ENCODE results near the gene TOM1L2.

TOM1L2 gene

DNA sequence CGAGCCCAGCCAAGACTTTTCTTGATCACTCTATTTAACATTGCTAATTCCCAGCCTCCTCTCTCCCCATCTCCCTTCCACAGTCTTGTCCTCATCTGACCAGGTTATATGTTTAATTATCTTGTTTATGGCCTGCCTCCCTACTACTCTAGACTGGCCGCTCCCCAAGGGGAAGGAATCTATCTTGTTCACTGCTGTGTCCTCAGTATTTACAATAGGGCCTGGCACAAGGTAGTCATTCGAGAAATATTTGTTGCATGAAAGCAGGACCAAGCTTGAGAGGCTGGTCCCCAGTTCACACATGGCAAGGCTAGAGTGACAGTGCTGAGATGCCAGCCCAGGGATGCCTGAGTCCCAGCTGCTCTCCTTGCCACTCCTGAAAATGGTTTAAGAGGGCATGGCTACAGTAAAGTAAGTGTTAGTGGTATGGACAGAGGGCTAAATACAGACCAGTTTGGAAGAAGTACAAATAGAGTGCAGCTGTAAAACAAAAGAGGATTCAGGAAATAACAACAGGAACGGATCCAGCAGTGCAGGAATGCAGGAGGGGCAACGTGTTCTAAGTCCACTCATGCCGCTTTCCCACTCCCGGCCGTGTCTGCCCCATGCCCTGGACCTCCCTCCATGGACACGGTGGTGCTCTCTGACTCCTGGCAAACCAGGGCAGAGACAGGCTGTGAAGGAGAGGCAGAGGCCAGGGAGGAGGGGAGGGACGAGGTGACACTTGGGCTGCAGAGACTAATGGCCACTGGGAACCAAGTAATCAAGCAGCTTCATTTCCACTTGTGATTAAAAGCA lies 65.6 kb downstream of the TOM1L2 start:
- Histone ChIP-seq H3K27ac (ENCODE audit: low read depth, low read length) (no peak overlapping the region), H3K9ac (ENCODE audit: low read depth in 1 of 2, low read length in 2 of 2) (no peak overlapping the region), H3K4me3 (ENCODE audit: low read depth in 1 of 2, low read length in 2 of 2) (no peak overlapping the region), H3K27me3 (ENCODE audit: control insufficient read depth in 1 of 2, insufficient read depth in 2 of 2, low read length in 2 of 2) (no peaks in the 10 kb centered on the region), H3K36me3 (ENCODE audit: control insufficient read depth in 1 of 2, insufficient read depth in 2 of 2, low read length in 2 of 2) (peaks cover 2 to 12% of the 10 kb centered on the region in 2 donors), H3K4me1 (ENCODE audit: control insufficient read depth in 1 of 2, insufficient read depth in 2 of 2, low read length in 2 of 2) (peaks cover 0 to under 1% of the 10 kb centered on the region in 2 donors), H3K9me3 (ENCODE audit: control insufficient read depth in 1 of 2, low read length in 2 of 2) (no peaks in the 10 kb centered on the region)

GRCh38 chr17:17905036-17905320 lies 67.2 kb downstream of the TOM1L2 start:
- H3K27me3 ChIP-seq (ENCODE audit: control insufficient read depth in 1 of 2, insufficient read depth in 2 of 2, low read length in 2 of 2) = no peaks in the 10 kb centered on the region
- H3K9me3 ChIP-seq (ENCODE audit: control insufficient read depth in 1 of 2, low read length in 2 of 2) = no peaks in the 10 kb centered on the region
- no peak overlapping the region for H3K27ac ChIP-seq (ENCODE audit: low read depth, low read length)
- H3K36me3 ChIP-seq (ENCODE audit: control insufficient read depth in 1 of 2, insufficient read depth in 2 of 2, low read length in 2 of 2) = peaks cover 0 to 12% of the 10 kb centered on the region in 2 donors
- no peak overlapping the region for H3K4me3 ChIP-seq (ENCODE audit: low read depth in 1 of 2, low read length in 2 of 2)
- no peak overlapping the region for H3K9ac ChIP-seq (ENCODE audit: low read depth in 1 of 2, low read length in 2 of 2)
- peaks cover 13 to 16% of the 10 kb centered on the region in 2 donors for H3K4me1 ChIP-seq (ENCODE audit: control insufficient read depth in 1 of 2, insufficient read depth in 2 of 2, low read length in 2 of 2)

- Histone ChIP-seq H3K9me3 (ENCODE audit: control insufficient read depth in 1 of 2, low read length in 2 of 2) (no peaks in the 10 kb centered on the region), H3K4me1 (ENCODE audit: control insufficient read depth in 1 of 2, insufficient read depth in 2 of 2, low read length in 2 of 2) (peaks cover 13 to 16% of the 10 kb centered on the region in 2 donors), H3K36me3 (ENCODE audit: control insufficient read depth in 1 of 2, insufficient read depth in 2 of 2, low read length in 2 of 2) (peaks cover 0 to 12% of the 10 kb centered on the region in 2 donors), H3K4me3 (ENCODE audit: low read depth in 1 of 2, low read length in 2 of 2) (no peak overlapping the region), H3K9ac (ENCODE audit: low read depth in 1 of 2, low read length in 2 of 2) (no peak overlapping the region), H3K27ac (ENCODE audit: low read depth, low read length) (no peak overlapping the region), H3K27me3 (ENCODE audit: control insufficient read depth in 1 of 2, insufficient read depth in 2 of 2, low read length in 2 of 2) (no peaks in the 10 kb centered on the region)
These were observed 67.8 kb downstream of the TOM1L2 start for GRCh38 chr17:17904166-17905035.

DNA sequence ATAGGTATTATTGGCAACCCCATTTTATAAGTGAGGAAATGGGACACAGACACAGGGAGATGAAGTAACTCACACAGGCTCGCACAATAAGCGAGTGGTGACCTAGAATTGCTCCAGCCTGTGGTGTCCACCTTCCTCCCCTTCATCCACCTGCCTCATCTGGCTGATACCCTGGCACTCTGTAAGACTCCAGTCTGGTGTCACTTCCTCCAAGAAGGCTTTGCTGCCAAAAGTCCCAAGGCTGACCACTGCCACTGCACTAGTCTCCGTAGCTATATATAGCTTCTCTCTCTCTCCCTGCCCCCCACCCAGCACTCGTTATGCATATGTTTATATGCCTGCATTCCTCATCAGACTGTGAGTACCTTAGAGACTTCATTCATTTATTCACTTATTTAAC lies 69.3 kb downstream of the TOM1L2 start:
- Histone ChIP-seq H3K4me1 (ENCODE audit: control insufficient read depth in 1 of 2, insufficient read depth in 2 of 2, low read length in 2 of 2) (peaks cover 13 to 16% of the 10 kb centered on the region in 2 donors), H3K27me3 (ENCODE audit: control insufficient read depth in 1 of 2, insufficient read depth in 2 of 2, low read length in 2 of 2) (no peaks in the 10 kb centered on the region), H3K9me3 (ENCODE audit: control insufficient read depth in 1 of 2, low read length in 2 of 2) (no peaks in the 10 kb centered on the region), H3K27ac (ENCODE audit: low read depth, low read length) (no peak overlapping the region), H3K36me3 (ENCODE audit: control insufficient read depth in 1 of 2, insufficient read depth in 2 of 2, low read length in 2 of 2) (peaks cover 0 to 17% of the 10 kb centered on the region in 2 donors), H3K4me3 (ENCODE audit: low read depth in 1 of 2, low read length in 2 of 2) (no peak overlapping the region), H3K9ac (ENCODE audit: low read depth in 1 of 2, low read length in 2 of 2) (no peak overlapping the region)

DNA sequence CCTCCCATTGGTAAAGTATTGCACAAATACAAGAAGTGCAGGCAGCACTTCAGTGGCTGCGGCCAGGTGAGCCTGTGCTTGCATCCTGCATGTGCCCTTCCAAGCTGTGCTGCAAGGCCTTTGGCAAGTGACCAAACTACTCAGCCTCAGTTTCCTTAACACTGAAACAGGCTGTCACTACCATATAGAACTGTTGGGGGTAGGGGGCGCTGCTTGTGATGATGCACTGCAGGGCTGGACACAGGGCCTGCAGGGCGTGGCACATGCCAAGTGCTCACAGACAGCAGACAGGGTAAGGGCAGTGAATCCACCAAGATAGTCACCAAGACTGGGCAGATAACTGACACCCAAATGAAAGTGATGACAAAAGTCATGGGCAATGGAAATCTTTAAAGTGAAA lies 69.8 kb downstream of the TOM1L2 start:
- H3K36me3 ChIP-seq (ENCODE audit: control insufficient read depth in 1 of 2, insufficient read depth in 2 of 2, low read length in 2 of 2) = peaks cover 0 to 17% of the 10 kb centered on the region in 2 donors
- peaks cover 13 to 16% of the 10 kb centered on the region in 2 donors for H3K4me1 ChIP-seq (ENCODE audit: control insufficient read depth in 1 of 2, insufficient read depth in 2 of 2, low read length in 2 of 2)
- no peak overlapping the region for H3K27ac ChIP-seq (ENCODE audit: low read depth, low read length)
- H3K9me3 ChIP-seq (ENCODE audit: control insufficient read depth in 1 of 2, low read length in 2 of 2) = no peaks in the 10 kb centered on the region
- H3K4me3 ChIP-seq (ENCODE audit: low read depth in 1 of 2, low read length in 2 of 2) = no peak overlapping the region
- no peak overlapping the region for H3K9ac ChIP-seq (ENCODE audit: low read depth in 1 of 2, low read length in 2 of 2)
- no peaks in the 10 kb centered on the region for H3K27me3 ChIP-seq (ENCODE audit: control insufficient read depth in 1 of 2, insufficient read depth in 2 of 2, low read length in 2 of 2)

GRCh38 chr17:17900615-17901520 lies 71.3 kb downstream of the TOM1L2 start:
- H3K36me3 ChIP-seq (ENCODE audit: control insufficient read depth in 1 of 2, insufficient read depth in 2 of 2, low read length in 2 of 2) = peaks cover 5 to 22% of the 10 kb centered on the region in 2 donors
- H3K9me3 ChIP-seq (ENCODE audit: control insufficient read depth in 1 of 2, low read length in 2 of 2) = no peaks in the 10 kb centered on the region
- H3K27ac ChIP-seq (ENCODE audit: low read depth, low read length) = no peak overlapping the region
- peak overlapping the region in 1 of 2 donors; percentile 17 for H3K4me3 ChIP-seq (ENCODE audit: low read depth in 1 of 2, low read length in 2 of 2)
- H3K27me3 ChIP-seq (ENCODE audit: control insufficient read depth in 1 of 2, insufficient read depth in 2 of 2, low read length in 2 of 2) = no peaks in the 10 kb centered on the region
- no peak overlapping the region for H3K9ac ChIP-seq (ENCODE audit: low read depth in 1 of 2, low read length in 2 of 2)
- peaks cover 13 to 16% of the 10 kb centered on the region in 2 donors for H3K4me1 ChIP-seq (ENCODE audit: control insufficient read depth in 1 of 2, insufficient read depth in 2 of 2, low read length in 2 of 2)

DNA sequence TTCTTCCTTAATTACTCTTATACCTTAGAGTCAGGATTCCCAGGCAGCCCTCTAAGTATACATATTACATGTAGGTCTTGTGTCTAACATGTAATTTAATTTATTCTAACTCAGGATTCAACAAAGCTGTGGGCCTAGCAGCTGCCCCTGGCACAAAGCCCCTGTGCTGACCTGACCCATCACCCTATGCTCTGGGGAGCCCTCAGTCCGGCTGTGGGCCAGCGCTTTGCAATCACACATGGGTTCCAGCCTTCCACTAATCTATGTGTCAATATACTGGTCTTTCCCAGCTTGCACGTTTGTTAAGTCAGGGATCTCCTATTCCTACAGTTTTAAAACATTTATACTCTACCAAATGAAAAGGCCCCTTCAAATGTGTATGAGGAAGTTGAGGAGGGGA lies 72.7 kb downstream of the TOM1L2 start:
- H3K9ac ChIP-seq (ENCODE audit: low read depth in 1 of 2, low read length in 2 of 2) = no peak overlapping the region
- H3K36me3 ChIP-seq (ENCODE audit: control insufficient read depth in 1 of 2, insufficient read depth in 2 of 2, low read length in 2 of 2) = peaks cover 5 to 25% of the 10 kb centered on the region in 2 donors
- H3K9me3 ChIP-seq (ENCODE audit: control insufficient read depth in 1 of 2, low read length in 2 of 2) = no peaks in the 10 kb centered on the region
- H3K4me1 ChIP-seq (ENCODE audit: control insufficient read depth in 1 of 2, insufficient read depth in 2 of 2, low read length in 2 of 2) = peaks cover 13 to 16% of the 10 kb centered on the region in 2 donors
- H3K27me3 ChIP-seq (ENCODE audit: control insufficient read depth in 1 of 2, insufficient read depth in 2 of 2, low read length in 2 of 2) = no peaks in the 10 kb centered on the region
- no peak overlapping the region for H3K4me3 ChIP-seq (ENCODE audit: low read depth in 1 of 2, low read length in 2 of 2)
- no peak overlapping the region for H3K27ac ChIP-seq (ENCODE audit: low read depth, low read length)

DNA sequence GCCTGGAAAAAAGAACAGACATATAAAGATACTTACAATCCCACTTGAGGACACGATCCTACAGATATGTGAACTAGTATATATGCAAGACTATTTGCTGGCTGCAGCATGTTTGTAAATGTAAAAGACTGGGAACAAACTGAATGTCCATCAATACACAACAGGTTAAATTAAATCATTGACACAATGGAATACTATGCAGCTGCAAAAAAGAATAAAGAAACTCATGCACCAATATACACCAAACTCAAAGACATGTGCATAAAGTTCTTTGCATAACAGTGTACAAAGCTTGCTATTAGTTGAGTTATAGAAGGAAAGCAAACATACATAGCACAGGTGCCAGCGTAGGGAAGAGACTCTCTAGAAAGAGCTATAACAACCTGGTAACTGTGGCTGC lies 73.5 kb downstream of the TOM1L2 start:
- H3K27ac ChIP-seq (ENCODE audit: low read depth, low read length) = no peak overlapping the region
- H3K36me3 ChIP-seq (ENCODE audit: control insufficient read depth in 1 of 2, insufficient read depth in 2 of 2, low read length in 2 of 2) = peaks cover 5 to 31% of the 10 kb centered on the region in 2 donors
- no peaks in the 10 kb centered on the region for H3K9me3 ChIP-seq (ENCODE audit: control insufficient read depth in 1 of 2, low read length in 2 of 2)
- no peaks in the 10 kb centered on the region for H3K27me3 ChIP-seq (ENCODE audit: control insufficient read depth in 1 of 2, insufficient read depth in 2 of 2, low read length in 2 of 2)
- H3K4me1 ChIP-seq (ENCODE audit: control insufficient read depth in 1 of 2, insufficient read depth in 2 of 2, low read length in 2 of 2) = peaks cover 13 to 16% of the 10 kb centered on the region in 2 donors
- no peak overlapping the region for H3K9ac ChIP-seq (ENCODE audit: low read depth in 1 of 2, low read length in 2 of 2)
- H3K4me3 ChIP-seq (ENCODE audit: low read depth in 1 of 2, low read length in 2 of 2) = no peak overlapping the region

- Histone ChIP-seq H3K4me3 (ENCODE audit: low read depth in 1 of 2, low read length in 2 of 2) (no peak overlapping the region), H3K9me3 (ENCODE audit: control insufficient read depth in 1 of 2, low read length in 2 of 2) (no peaks in the 10 kb centered on the region), H3K9ac (ENCODE audit: low read depth in 1 of 2, low read length in 2 of 2) (no peak overlapping the region), H3K27me3 (ENCODE audit: control insufficient read depth in 1 of 2, insufficient read depth in 2 of 2, low read length in 2 of 2) (no peaks in the 10 kb centered on the region), H3K36me3 (ENCODE audit: control insufficient read depth in 1 of 2, insufficient read depth in 2 of 2, low read length in 2 of 2) (peaks cover 5 to 36% of the 10 kb centered on the region in 2 donors), H3K4me1 (ENCODE audit: control insufficient read depth in 1 of 2, insufficient read depth in 2 of 2, low read length in 2 of 2) (peaks cover 13 to 16% of the 10 kb centered on the region in 2 donors), H3K27ac (ENCODE audit: low read depth, low read length) (no peak overlapping the region)
These were observed 74.8 kb downstream of the TOM1L2 start for GRCh38 chr17:17897442-17897841.

All from duodenal mucosa (tissue), 2 donors.